Measurements from ENCODE around the gene WNT7A. TPM values are rescaled to one million over a fixed set of nuclear protein-coding genes. Genes with fewer than 3 reads are reported as not detected.

WNT7A gene
- total RNA-seq, 1 donor from 2014 or later = 10.3 TPM

DNA sequence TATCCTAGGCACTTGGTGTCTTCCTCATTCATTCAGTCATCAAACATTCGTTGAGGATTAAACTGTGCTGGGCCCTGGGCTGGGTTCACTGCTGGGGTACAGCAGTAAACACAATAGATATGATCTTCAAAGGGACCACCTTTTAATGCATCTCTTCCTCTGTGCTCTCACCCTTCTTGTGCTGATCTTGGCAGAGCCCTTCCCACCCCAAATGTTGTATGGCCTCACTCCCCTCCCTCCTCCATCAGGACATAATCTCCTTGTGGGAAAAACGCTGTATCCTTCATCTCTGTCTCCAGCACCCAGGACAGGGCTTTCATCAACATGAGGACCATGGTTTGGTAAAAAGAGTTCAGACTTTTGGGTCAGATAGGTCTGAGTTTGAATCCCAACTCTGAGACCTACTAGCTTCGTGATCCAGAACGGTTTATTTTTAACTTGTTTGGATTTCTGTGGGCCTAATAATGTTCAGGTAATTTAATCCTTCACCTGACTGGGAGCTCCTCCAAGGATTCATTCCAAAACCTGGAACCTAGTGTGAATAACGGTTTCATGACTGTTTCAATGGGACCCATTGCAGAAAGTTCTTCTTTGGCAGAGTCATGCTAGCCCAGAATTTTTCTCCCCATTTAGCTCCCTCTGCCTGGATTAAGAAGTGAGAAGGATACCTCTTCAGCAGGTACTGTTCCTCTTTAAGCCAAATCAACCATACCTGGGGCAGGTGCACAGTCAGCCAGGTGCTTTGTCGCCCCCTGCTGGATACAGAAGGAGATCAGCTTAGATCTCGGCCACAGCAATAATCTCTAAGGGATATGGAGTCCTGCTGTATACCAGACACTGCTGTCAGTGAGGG is 5.2 kb upstream of the WNT7A start:
- TF ChIP-seq, protein P1, sequence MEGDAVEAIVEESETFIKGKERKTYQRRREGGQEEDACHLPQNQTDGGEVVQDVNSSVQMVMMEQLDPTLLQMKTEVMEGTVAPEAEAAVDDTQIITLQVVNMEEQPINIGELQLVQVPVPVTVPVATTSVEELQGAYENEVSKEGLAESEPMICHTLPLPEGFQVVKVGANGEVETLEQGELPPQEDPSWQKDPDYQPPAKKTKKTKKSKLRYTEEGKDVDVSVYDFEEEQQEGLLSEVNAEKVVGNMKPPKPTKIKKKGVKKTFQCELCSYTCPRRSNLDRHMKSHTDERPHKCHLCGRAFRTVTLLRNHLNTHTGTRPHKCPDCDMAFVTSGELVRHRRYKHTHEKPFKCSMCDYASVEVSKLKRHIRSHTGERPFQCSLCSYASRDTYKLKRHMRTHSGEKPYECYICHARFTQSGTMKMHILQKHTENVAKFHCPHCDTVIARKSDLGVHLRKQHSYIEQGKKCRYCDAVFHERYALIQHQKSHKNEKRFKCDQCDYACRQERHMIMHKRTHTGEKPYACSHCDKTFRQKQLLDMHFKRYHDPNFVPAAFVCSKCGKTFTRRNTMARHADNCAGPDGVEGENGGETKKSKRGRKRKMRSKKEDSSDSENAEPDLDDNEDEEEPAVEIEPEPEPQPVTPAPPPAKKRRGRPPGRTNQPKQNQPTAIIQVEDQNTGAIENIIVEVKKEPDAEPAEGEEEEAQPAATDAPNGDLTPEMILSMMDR (conservative IDR thresholded peaks at IDR 0.05; ENCODE audit: low read depth, low read length) = peak; percentile 95
- no peak overlapping the region for H3K4me3 ChIP-seq (ENCODE audit: low read depth, low read length)
- DNase-seq (ENCODE audit: low read depth) = no peak

DNA sequence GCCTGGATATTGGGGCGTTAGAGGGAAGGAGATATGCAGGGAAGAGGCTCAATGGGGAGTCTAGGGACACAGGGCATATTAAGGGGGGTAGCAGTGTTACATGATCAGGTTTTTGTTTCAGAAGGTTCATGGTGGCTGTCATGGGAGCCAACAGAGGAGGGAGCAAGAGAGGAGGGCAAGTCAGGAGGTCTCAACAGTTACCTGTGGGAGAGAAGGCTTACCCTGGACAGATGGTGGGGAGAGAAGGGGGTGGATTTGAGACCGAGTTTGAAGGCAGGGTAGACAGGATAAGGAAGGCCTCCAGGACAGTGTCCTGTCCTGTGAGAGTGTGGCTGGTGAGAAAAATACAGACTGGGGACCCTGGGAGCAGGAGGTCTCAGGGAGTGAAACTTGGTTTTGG is 3.8 kb upstream of the WNT7A start:
- no peak for DNase-seq (ENCODE audit: low read depth)
- H3K4me3 ChIP-seq (ENCODE audit: low read depth, low read length) = no peak overlapping the region
- TF ChIP-seq, protein P1 (conservative IDR thresholded peaks at IDR 0.05; ENCODE audit: low read depth, low read length) = no peak

DNA sequence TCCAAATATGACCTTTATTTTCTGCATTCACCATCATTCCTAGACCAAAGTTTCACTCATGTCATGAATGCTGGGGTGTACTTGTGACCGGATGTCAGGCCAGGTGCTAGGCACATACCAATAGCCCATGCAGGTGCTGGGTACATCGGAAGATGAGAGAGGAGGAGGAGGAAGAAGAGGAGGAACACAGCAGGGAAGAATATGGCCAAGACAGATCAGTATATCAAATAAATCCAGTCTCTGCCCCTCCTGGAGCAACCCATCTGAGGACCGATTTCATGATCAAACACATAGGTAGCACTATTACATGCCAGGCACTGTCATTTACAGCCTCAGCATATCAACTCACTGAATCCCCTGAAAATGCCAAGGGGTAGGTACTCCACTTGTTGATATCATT is 3.0 kb upstream of the WNT7A start:
- DNase-seq (ENCODE audit: low read depth) = no peak
- TF ChIP-seq, protein P1 (conservative IDR thresholded peaks at IDR 0.05; ENCODE audit: low read depth, low read length) = no peak
- H3K4me3 ChIP-seq (ENCODE audit: low read depth, low read length) = no peak overlapping the region

DNA sequence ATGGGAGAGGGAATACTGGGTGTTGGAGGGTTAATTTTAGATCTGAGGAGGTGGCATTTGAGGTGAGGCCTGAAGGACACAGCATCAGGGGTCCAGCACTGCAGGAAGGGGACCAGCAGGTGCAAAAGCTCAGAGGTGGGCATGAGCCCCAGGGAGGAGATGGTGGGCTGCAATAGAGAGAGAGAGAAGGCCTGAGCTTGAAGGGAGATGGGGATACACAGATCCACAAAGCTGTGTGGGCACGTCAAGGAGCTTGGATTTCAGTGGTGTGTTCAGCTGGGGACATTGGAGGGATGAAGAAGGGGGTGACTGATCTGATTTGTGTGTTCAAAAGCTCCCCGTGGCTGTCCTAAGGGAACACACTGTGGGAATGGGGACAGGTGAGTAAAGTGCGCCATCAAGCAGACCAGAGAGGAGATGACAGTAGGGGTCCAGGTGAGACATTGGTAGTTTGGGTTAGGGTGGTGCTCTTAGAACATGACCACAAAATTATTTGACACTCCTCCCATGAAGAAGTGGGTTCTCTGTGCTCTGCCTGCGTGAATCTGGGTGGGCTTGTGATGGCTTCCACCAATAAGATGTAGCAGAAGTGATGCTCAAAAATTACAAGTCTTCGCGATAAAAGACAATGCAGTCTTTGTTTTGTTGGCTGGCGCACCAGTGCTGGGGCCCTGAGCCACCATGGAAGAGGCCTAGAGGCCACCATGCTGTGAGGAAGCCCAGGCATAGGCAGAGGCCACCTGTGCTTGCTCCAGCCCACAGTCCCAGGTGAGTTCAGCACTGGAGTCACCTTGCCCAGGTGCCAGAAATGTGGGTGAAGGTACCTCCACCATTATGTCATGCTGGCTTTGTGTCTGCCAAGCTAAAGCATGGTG is 1.9 kb upstream of the WNT7A start:
- no peak for DNase-seq (ENCODE audit: low read depth)
- TF ChIP-seq, protein P1 (conservative IDR thresholded peaks at IDR 0.05; ENCODE audit: low read depth, low read length) = no peak
- no peak overlapping the region for H3K4me3 ChIP-seq (ENCODE audit: low read depth, low read length)

DNA sequence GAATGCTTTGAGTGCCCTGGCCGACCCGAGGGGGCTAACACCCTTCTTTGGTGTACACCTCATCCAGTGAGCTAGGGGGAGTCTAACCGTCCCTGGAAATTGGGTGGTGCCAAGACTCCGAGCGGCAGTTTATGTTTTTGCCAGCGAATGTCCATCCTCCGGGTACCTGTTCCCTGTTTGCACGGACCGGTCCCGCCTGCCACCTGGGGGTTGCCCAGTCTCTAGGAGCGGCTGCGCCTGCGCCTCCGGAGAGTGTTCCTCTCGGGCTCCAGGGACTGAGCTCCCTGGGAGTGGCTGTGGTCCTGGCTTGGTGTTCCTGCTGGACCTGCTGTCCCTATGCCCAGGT is 913 bp upstream of the WNT7A start:
- no peak for DNase-seq (ENCODE audit: low read depth)
- H3K4me3 ChIP-seq (ENCODE audit: low read depth, low read length) = peak overlapping the region; percentile 61
- TF ChIP-seq, protein P1 (conservative IDR thresholded peaks at IDR 0.05; ENCODE audit: low read depth, low read length) = no peak

DNA sequence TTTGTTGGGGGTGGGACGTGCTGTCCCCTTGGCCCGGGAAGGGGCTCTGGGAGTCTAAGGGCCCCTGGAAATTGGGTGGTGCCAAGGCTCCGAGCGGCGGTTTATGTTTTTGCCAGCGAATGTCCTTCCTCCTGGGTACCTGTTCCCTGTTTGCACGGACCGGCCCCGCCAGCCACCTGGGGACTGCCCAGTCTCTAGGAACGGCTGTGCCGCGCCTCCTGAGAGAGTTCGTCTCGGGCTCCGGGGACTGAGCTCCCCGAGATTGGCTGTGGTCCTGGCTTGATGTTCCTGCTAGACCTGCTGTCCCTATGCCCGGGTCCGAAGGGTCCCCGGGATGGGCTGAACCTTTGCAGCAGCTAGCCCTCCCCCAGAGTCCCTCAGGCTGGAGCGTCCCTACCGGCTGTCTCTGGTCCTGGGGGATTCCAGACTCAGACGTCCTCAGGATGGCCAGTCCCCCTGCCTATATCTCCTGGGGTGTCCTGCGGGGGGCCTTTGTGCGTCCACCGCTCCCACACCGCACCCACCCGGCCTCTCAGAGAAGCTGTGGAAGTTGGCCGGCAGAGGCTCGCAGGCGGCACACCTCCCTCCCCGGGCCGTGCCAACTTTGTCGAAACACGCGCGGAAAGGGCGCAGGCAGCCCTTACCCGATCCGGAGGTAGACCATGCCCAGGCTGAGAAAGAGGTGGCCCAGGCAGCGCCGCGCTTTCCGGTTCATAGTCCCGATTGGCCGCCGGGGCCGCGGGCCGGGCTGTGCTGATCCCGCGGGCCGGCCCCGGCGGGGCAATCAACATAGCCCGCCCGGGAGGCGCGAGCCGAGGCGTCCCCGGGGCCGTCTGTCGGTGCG is 547 bp downstream of the WNT7A start:
- no peak for DNase-seq (ENCODE audit: low read depth)
- H3K4me3 ChIP-seq (ENCODE audit: low read depth, low read length) = peak overlapping the region; percentile 61
- TF ChIP-seq, protein P1 (conservative IDR thresholded peaks at IDR 0.05; ENCODE audit: low read depth, low read length) = no peak

All from epithelial cell of proximal tubule (primary cell).